ENCODE data around the gene CLSTN2.

DNA sequence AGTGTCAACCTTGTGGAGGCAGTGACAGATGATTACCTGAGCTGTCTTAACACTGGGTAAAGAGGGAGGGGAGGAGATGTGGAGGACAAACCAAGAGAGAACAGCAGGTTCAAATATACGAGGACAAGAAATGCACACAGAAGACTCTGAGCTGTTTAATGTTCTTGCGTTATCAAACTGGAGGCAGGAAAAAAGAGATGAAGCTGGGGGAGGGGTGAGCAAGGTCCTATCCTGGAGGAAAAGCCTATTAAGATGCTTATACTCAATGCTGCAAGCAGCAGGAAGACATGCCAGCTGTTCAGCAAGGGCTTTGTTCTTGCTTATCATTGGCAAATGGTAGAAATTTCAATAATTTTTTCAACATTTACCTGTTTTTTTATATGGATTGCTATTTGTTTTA, 397.1 kb downstream of the CLSTN2 start:
- TF ChIP-seq, protein P1, sequence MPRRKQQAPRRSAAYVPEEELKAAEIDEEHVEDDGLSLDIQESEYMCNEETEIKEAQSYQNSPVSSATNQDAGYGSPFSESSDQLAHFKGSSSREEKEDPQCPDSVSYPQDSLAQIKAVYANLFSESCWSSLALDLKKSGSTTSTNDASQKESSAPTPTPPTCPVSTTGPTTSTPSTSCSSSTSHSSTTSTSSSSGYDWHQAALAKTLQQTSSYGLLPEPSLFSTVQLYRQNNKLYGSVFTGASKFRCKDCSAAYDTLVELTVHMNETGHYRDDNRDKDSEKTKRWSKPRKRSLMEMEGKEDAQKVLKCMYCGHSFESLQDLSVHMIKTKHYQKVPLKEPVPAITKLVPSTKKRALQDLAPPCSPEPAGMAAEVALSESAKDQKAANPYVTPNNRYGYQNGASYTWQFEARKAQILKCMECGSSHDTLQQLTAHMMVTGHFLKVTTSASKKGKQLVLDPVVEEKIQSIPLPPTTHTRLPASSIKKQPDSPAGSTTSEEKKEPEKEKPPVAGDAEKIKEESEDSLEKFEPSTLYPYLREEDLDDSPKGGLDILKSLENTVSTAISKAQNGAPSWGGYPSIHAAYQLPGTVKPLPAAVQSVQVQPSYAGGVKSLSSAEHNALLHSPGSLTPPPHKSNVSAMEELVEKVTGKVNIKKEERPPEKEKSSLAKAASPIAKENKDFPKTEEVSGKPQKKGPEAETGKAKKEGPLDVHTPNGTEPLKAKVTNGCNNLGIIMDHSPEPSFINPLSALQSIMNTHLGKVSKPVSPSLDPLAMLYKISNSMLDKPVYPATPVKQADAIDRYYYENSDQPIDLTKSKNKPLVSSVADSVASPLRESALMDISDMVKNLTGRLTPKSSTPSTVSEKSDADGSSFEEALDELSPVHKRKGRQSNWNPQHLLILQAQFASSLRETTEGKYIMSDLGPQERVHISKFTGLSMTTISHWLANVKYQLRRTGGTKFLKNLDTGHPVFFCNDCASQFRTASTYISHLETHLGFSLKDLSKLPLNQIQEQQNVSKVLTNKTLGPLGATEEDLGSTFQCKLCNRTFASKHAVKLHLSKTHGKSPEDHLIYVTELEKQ (tag by site-specific recombination; IDR thresholded peaks at IDR 0.05; ENCODE audit: borderline replicate concordance): no peak
- TF ChIP-seq, protein P2, sequence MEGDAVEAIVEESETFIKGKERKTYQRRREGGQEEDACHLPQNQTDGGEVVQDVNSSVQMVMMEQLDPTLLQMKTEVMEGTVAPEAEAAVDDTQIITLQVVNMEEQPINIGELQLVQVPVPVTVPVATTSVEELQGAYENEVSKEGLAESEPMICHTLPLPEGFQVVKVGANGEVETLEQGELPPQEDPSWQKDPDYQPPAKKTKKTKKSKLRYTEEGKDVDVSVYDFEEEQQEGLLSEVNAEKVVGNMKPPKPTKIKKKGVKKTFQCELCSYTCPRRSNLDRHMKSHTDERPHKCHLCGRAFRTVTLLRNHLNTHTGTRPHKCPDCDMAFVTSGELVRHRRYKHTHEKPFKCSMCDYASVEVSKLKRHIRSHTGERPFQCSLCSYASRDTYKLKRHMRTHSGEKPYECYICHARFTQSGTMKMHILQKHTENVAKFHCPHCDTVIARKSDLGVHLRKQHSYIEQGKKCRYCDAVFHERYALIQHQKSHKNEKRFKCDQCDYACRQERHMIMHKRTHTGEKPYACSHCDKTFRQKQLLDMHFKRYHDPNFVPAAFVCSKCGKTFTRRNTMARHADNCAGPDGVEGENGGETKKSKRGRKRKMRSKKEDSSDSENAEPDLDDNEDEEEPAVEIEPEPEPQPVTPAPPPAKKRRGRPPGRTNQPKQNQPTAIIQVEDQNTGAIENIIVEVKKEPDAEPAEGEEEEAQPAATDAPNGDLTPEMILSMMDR (tag by site-specific recombination; IDR thresholded peaks at IDR 0.05): no peak
- TF ChIP-seq ZNF2 (tag by site-specific recombination; IDR thresholded peaks at IDR 0.05): no peak

Data from HEK293 (cell line).